Effector memory CD8-positive, alpha-beta T cell (primary cell): ENCODE results near the gene ZNF606.

ENCODE experiments used
- ATAC-seq: fragments of 150-1000 bp; cut with Tn5 transposase; replicated peaks from 2 replicates; pipeline ENCODE4 v1.10.0; 2021; ENCODE audit warnings: mild to moderate bottlenecking, moderate library complexity
- DNase-seq, 3 experiments: peaks; one replicate each; pipeline ENCODE4 v3.0.0; 2021
- H3K27ac Mint-ChIP-seq, 2 donors: one replicate each; pipeline ENCODE4 v1.8.0; 2022; ENCODE audit warnings: mild to moderate bottlenecking in 2 of 2, mixed read lengths in 2 of 2, moderate library complexity in 2 of 2
- H3K27me3 Mint-ChIP-seq, 2 donors: one replicate each; pipeline ENCODE4 v1.8.0; 2022; ENCODE audit warnings: mixed read lengths in 2 of 2
- H3K36me3 Mint-ChIP-seq: one replicate; pipeline ENCODE4 v1.8.0; 2022; ENCODE audit warnings: mild to moderate bottlenecking, moderate library complexity, mixed read lengths; ENCODE audit not compliant: insufficient read depth
- H3K4me1 Mint-ChIP-seq, 2 donors: one replicate each; pipeline ENCODE4 v1.8.0; 2022; ENCODE audit warnings: low read depth in 2 of 2, mixed read lengths in 2 of 2
- H3K4me3 Mint-ChIP-seq, 2 donors: one replicate each; pipeline ENCODE4 v1.8.0; 2022; ENCODE audit warnings: mild to moderate bottlenecking in 2 of 2, mixed read lengths in 2 of 2, moderate library complexity in 2 of 2
- H3K9me3 Mint-ChIP-seq, 2 donors: one replicate each; pipeline ENCODE4 v1.8.0; 2022; ENCODE audit warnings: mixed read lengths in 2 of 2

Gene ZNF606

DNA sequence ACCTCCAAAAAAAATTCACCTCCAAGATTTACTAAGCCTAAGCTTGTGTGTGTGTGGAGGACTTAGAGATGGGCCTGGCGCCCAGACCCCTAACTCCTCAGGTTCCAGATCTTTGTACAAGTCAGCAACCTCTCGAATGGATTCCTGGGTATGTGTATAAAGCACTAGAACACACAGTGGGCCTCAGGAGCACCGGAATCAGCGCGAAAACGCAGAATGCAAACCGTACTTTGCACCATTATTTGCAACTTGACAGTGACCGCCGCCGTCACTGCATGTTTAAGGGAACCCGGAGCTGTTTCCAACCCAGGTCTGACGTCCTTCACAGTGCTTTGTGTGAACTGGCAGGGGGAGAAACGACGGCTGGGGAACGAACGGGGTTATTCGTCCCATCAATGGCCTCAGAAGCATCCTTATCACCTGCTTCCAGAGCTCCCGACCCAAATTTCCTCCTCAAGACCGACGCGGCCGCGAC, 688 bp downstream of the ZNF606 start:
- H3K4me3 Mint-ChIP-seq = peak overlapping the region; percentile 82 to 89
- peak; percentile 15 for ATAC-seq
- H3K9me3 Mint-ChIP-seq = peaks cover 7 to 15% of the 10 kb centered on the region in 2 donors
- peaks cover 44% of the 10 kb centered on the region for H3K36me3 Mint-ChIP-seq
- peaks cover 17 to 18% of the 10 kb centered on the region in 2 donors for H3K4me1 Mint-ChIP-seq
- peak overlapping the region; percentile 86 to 97 for H3K27ac Mint-ChIP-seq
- DNase-seq = peak in 1 of 3 experiments; percentile 2
- no peaks in the 10 kb centered on the region for H3K27me3 Mint-ChIP-seq

DNA sequence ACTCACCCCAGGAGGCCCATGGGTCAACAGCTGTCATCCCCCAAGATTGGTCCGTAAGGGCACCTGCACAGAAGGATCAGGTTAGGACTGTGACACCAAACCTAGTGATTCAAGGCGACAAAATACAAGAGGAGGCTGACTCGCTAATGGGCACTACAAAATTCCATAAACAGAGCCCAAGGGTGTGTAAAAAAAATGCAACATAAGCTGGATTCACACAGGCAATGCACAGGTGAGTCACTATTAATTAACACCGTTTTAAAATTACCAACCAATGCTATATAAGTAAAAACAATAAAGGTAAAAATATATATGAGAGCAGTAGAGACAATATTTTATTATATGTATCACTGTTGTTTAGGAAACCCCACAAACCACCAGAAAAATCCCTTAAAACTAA, 1.9 kb downstream of the ZNF606 start:
- Mint-ChIP-seq H3K4me3 (peak overlapping the region in 1 of 2 donors; percentile 82), H3K4me1 (peaks cover 17 to 20% of the 10 kb centered on the region in 2 donors), H3K36me3 (peaks cover 52% of the 10 kb centered on the region), H3K27me3 (no peaks in the 10 kb centered on the region), H3K9me3 (peaks cover 7 to 14% of the 10 kb centered on the region in 2 donors), H3K27ac (peak overlapping the region in 1 of 2 donors; percentile 86)
- ATAC-seq = no peak
- DNase-seq = no peak

DNA sequence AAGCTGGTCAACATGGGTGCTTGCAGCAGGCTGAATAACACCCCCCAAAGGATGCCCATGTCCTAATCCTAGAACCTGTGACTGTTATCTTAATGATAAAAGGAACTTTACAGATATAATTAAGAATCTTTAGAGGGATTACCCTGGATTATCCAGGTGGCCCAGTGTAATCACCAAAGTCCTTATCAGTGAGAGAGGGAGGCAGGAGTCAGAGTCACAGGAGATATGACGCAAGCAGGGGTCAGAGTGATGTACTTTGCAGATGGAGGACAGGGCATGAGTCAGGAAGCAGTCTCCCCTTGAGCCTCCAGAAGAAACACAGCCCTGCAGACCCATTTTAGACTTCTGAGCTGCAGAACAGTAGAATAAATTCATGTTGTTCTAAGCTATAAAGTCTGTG, 9.8 kb downstream of the ZNF606 start:
- no peak for DNase-seq
- H3K4me3 Mint-ChIP-seq = no peak overlapping the region
- H3K9me3 Mint-ChIP-seq = peaks cover 20 to 24% of the 10 kb centered on the region in 2 donors
- no peak overlapping the region for H3K27ac Mint-ChIP-seq
- ATAC-seq = no peak
- H3K27me3 Mint-ChIP-seq = no peaks in the 10 kb centered on the region
- H3K4me1 Mint-ChIP-seq = peaks cover 0 to 2% of the 10 kb centered on the region in 2 donors
- peaks cover 15% of the 10 kb centered on the region for H3K36me3 Mint-ChIP-seq

DNA sequence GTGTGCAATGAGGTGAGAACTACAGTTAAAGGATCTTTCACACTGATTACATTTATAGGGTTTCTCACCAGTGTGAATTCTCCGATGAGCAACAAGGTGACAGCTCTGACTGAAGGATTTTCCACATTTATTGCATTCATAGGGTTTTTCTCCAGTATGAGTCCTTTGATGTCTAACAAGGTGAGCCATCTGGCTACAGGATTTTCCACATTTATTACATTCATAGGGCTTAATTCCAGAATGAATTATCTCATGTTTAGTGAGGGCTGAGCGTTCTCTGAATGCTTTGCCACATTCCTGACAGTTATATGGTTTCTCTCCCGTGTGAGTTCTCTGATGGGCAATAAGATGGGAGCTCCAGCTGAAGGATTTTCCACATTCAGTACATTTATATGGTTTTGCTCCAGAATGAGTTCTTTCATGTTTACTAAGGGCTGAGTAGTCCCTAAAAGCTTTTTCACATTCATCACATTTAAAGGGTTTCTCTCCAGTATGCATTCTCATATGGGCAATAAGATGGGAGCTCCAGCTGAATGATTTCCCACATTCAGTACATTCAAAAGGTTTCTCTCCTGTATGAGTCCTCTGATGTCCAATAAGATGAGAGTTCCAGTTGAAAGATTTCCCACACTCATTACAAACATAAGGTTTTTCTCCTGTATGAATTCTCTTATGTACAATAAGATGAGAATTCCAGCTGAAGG, 23.9 kb downstream of the ZNF606 start:
- Mint-ChIP-seq H3K27ac (no peak overlapping the region), H3K9me3 (peaks cover 19 to 37% of the 10 kb centered on the region in 2 donors), H3K4me1 (no peaks in the 10 kb centered on the region), H3K4me3 (no peak overlapping the region), H3K36me3 (peaks cover 28% of the 10 kb centered on the region), H3K27me3 (no peaks in the 10 kb centered on the region)
- DNase-seq = no peak
- no peak for ATAC-seq

DNA sequence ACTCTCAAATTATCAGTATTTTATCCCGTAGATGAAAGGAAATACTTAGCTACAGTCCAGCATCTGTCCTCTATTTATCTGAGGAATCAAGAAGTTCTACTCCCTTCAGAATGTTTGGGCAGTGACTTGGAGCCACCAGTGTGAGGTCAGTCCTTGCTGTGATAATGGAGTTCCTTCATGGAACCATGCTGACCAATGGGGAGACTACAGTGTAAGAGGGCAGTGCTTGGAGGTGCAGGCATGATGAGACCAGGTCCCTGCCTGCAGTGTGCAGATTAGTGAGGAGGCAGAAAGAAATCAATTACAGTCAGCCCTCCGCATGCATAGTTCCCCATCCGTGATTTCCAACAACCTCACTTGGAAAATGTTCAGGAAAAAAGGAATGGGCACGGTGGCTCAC, 28.2 kb downstream of the ZNF606 start, which contains the start of gene C19orf18:
C19orf18 (minus strand) TSS at position 101 of the 400 bp plus-strand sequence. CDS start 102 bp downstream, outside the sequence.
- no peak for DNase-seq
- Mint-ChIP-seq H3K27me3 (no peaks in the 10 kb centered on the region), H3K27ac (no peak within 1 kb of the TSS), H3K4me1 (no peaks in the 10 kb centered on the region), H3K4me3 (peak within 1 kb of the TSS in 1 of 2 donors; percentile 32), H3K36me3 (peaks cover under 1% of the 10 kb centered on the region), H3K9me3 (peaks cover 19 to 36% of the 10 kb centered on the region in 2 donors)
- ATAC-seq = no peak

DNA sequence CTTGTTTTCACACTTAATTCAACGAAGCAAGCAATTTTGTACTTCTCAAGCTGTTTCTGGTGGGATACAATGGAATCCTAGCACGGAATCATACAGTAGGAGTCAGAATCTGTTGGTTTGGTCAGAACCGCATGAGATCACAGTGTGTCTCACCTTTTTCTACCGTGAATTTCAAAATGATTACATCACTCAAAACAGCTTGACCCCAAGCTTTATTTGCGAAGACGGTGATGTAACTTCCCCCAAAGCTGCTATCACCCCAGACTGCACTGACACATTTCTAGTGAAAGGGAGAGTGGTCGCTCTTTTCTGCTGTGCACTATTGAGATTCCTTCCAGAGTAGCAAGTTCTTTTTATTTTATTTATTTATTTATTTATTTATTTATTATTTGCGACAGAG, 37.9 kb downstream of the ZNF606 start:
- H3K4me3 Mint-ChIP-seq = no peak overlapping the region
- no peaks in the 10 kb centered on the region for H3K4me1 Mint-ChIP-seq
- H3K9me3 Mint-ChIP-seq = peaks cover 11 to 13% of the 10 kb centered on the region in 2 donors
- H3K27me3 Mint-ChIP-seq = no peaks in the 10 kb centered on the region
- no peak for DNase-seq
- H3K27ac Mint-ChIP-seq = no peak overlapping the region
- ATAC-seq = no peak
- peaks cover 3% of the 10 kb centered on the region for H3K36me3 Mint-ChIP-seq

DNA sequence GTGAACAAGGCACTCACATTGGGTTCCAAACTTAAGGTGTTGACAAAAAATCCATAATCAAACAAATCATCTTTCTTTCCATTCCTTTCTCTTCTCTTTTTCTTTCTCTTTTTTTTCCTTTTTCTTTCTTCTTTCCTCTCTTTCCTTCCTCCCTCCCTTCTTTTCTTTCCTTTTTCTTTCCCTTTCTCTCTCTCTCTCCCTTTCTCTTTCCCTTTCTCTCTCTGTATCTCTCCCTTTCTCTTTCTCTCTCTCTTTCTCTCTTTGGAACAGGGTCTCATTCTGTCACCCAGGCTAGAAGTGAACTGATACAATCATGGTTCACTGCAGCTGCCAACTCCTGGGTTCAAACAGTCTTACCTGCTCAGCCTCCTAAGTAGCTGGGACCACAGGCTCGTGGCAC, 40.8 kb downstream of the ZNF606 start:
- ATAC-seq = no peak
- Mint-ChIP-seq H3K4me1 (no peaks in the 10 kb centered on the region), H3K27me3 (no peaks in the 10 kb centered on the region), H3K27ac (no peak overlapping the region), H3K4me3 (no peak overlapping the region), H3K36me3 (no peaks in the 10 kb centered on the region), H3K9me3 (peaks cover 6% of the 10 kb centered on the region in 2 donors)
- no peak for DNase-seq

DNA sequence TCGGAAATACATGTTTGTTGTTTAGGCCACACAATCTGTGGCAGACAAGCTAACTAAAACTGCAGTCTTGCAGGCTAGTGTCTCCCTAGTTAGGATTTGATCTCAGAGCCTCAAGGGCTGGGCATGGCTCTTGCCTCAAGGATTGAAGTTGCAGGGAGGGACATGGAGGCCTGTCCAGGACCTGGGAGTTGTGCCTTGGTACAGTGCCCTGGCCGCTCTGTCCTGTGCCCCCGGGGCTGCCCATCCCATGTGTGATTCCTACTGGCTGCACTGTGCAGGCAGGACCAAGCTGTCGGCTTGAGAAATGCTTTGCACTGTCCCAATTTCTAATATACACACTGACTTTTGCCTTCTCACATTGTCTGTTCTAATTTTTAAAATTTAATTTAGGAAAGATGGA, 47.6 kb downstream of the ZNF606 start:
- Mint-ChIP-seq H3K9me3 (peaks cover 11 to 17% of the 10 kb centered on the region in 2 donors), H3K36me3 (peaks cover 4% of the 10 kb centered on the region), H3K4me1 (no peaks in the 10 kb centered on the region), H3K27me3 (peaks cover 12 to 17% of the 10 kb centered on the region in 2 donors), H3K27ac (no peak overlapping the region), H3K4me3 (no peak overlapping the region)
- ATAC-seq = no peak
- no peak for DNase-seq

DNA sequence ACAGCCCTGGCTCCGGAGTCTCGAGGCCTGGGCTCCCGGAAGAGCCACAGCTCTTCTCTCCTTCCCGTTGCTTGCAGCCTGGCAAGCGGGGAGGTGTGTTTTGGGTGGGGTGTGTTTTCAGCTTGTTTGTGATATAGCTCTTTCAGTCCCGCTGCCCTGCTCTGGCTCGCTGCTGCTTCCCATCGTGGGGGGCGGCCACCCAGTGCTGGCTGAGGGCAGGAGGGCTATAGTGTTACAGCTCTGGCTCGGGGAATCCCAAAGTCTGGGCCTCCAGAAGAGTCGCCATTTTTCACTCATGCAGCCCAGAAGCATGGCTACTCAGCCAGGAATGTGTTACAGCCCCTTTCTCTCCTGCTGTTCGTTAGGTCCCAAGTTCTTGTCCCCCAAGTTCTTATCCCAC, 52.9 kb downstream of the ZNF606 start:
- DNase-seq = no peak
- Mint-ChIP-seq H3K4me3 (no peak overlapping the region), H3K36me3 (peaks cover 6% of the 10 kb centered on the region), H3K27ac (no peak overlapping the region), H3K27me3 (peaks cover 12 to 17% of the 10 kb centered on the region in 2 donors), H3K4me1 (peaks cover 16 to 20% of the 10 kb centered on the region in 2 donors), H3K9me3 (peaks cover 20 to 21% of the 10 kb centered on the region in 2 donors)
- no peak for ATAC-seq

DNA sequence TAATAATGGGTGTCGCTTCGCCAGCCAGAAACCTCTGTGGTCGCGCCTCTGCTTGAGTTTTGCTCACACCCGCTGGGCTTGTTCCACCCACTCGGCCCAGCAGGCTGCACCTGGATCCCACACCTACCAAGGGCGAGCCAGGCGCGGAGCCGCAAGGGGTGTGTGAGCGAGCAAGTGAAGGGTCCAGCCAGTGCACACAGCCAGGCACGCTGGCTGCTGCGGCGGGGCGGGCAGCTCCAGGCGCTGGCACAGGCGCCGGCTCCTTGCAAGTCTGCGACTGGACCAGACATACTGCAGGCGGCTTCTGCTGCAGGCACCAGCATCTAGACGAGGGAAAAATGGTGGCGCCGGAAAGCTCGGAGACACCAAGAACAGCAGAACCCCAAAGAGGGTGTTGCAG, 53.3 kb downstream of the ZNF606 start:
- peaks cover 8 to 13% of the 10 kb centered on the region in 2 donors for H3K27me3 Mint-ChIP-seq
- H3K9me3 Mint-ChIP-seq = peaks cover 17 to 24% of the 10 kb centered on the region in 2 donors
- DNase-seq (no peak), ATAC-seq (no peak)
- H3K36me3 Mint-ChIP-seq = peaks cover 6% of the 10 kb centered on the region
- peak overlapping the region in 1 of 2 donors; percentile 46 for H3K4me3 Mint-ChIP-seq
- H3K4me1 Mint-ChIP-seq = peaks cover 16 to 20% of the 10 kb centered on the region in 2 donors
- no peak overlapping the region for H3K27ac Mint-ChIP-seq

DNA sequence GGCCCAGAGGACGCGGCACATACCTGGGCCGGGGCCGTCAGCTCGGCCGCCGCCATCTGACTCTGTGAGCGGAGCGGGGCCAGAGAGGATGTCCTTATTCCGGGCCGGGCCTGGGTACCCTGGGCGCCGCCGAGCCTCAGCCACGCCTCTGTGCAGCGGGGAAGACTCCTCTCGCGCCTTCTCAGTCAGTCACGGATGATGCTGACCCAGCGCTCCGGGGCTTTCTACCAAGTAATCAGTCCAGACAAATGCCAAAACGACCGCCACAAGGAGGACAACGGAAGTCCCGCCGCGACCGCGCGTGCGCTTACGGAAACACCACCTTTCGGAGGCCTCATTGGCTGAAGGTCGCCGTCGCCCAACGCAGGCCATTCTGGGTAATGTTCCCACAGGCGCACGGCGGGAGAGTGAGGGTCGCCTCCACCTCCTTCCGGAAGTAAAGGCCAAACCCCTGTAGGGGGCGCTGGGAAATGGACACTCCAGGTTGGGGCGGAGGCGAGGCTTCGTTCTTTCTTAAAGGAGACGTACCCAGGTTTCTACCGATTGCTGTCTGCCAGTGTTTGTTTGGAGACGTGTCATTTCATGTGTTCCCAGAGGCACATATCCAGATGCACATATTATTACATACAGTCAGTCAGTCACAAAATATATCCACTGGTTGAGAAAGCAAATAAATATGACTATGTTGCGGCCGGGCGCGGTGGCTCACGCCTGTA, 55.0 kb downstream of the ZNF606 start, which contains the start of gene ZNF256:
ZNF256 (minus strand) TSS at position 288 of the 716 bp plus-strand sequence; CDS start at position 56, 232 bp downstream.
- H3K27ac Mint-ChIP-seq = peak within 1 kb of the TSS; percentile 90 to 95
- ATAC-seq (peak; percentile 93), DNase-seq (peak; percentile 69 to 76 (median 72))
- peaks cover 0 to 5% of the 10 kb centered on the region in 2 donors for H3K27me3 Mint-ChIP-seq
- peaks cover 16 to 20% of the 10 kb centered on the region in 2 donors for H3K4me1 Mint-ChIP-seq
- H3K4me3 Mint-ChIP-seq = peak within 1 kb of the TSS; percentile 92
- peaks cover 24 to 41% of the 10 kb centered on the region in 2 donors for H3K9me3 Mint-ChIP-seq
- peaks cover 7% of the 10 kb centered on the region for H3K36me3 Mint-ChIP-seq

DNA sequence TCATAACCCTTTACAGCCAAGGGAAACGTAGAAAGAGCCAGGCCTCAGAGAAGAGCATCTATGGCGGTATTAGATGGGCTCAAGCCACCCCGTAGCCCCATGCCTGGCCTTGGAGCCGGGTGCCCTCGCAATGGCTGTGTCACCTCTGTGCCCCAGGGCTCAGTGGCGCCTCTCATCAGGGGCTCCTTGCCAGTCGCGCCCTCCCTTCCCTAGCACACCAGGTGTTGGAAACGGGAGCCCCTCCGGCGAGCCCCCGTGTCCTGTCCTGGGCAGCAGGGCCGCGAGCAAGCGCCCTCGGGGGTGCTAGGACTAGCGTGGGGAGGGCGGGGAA, 55.6 kb downstream of the ZNF606 start:
- Mint-ChIP-seq H3K36me3 (peaks cover 13% of the 10 kb centered on the region), H3K9me3 (peaks cover 26 to 46% of the 10 kb centered on the region in 2 donors), H3K4me1 (peaks cover 16 to 20% of the 10 kb centered on the region in 2 donors), H3K27ac (peak overlapping the region; percentile 90 to 95), H3K4me3 (peak overlapping the region; percentile 92), H3K27me3 (peaks cover 0 to 5% of the 10 kb centered on the region in 2 donors)
- ATAC-seq = no peak
- DNase-seq = no peak

DNA sequence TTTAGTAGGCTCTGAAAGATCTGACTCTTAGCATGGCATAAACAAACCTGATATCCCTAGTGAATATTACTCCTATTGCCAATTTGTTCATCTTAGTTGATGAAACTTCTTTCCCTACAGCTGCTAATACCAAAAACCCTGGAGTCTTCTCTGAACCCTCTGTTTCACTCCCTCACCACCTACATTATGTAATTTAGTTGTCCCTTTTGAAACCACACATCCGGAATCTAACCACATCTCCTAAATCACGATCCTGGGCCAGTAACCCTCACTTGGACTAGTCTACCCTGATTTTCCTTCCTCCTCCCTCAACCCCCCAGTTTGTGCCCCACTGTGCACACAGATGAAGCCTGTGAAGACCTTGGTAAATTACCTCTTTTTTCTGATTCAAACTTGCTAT, 56.3 kb downstream of the ZNF606 start:
- H3K27ac Mint-ChIP-seq = peak overlapping the region in 1 of 2 donors; percentile 90

More for the DNA sequence above, 56.3 kb downstream of the ZNF606 start:
- no peak for DNase-seq
- Mint-ChIP-seq H3K27me3 (peaks cover 0 to 4% of the 10 kb centered on the region in 2 donors), H3K9me3 (peaks cover 31 to 50% of the 10 kb centered on the region in 2 donors), H3K4me3 (peak overlapping the region; percentile 92), H3K36me3 (peaks cover 17% of the 10 kb centered on the region), H3K4me1 (peaks cover 16 to 20% of the 10 kb centered on the region in 2 donors)
- ATAC-seq = no peak
